ENCODE measurements around the gene SSR4. TPM values are rescaled to one million over a fixed set of nuclear protein-coding genes. Genes with fewer than 3 reads are reported as not detected.

Gene SSR4
- total and polyA plus RNA-seq, 10 of the 15 experiments (the other 5 are each of a cell fraction or from before 2014, with no cell fraction given), result 151 to 521 (median 310) TPM

- intact Hi-C loops (cut with micrococcal nuclease; ENCODE audit: unreplicated experiment), result no loop called here
- FAIRE-seq (no peak), ATAC-seq (no peak), DNase-seq (ENCODE audit: low read depth, low spot score) (no peak)
- no peaks in the 10 kb centered on the region for H3K36me3 ChIP-seq (ENCODE audit: control insufficient read depth in 2 of 2, insufficient read depth in 2 of 2, low read length in 1 of 2)
- 80% methylated on average over 56 of the region's 56 CpGs for WGBS (ENCODE audit: insufficient coverage, insufficient replicate concordance, low lambda C conversion rate, missing lambda C conversion rate)
- H3K9ac ChIP-seq (ENCODE audit: control insufficient read depth, insufficient read depth, low read length), result no peak overlapping the region
- H3K79me2 ChIP-seq (ENCODE audit: control insufficient read depth, insufficient read depth, low read length), result no peaks in the 10 kb centered on the region
- no peaks in the 10 kb centered on the region for H3K4me1 ChIP-seq (ENCODE audit: control insufficient read depth, insufficient read depth, low read length)
- in situ Hi-C loops (cut with MboI), result no loop called here
- H3K27me3 ChIP-seq (replicated peaks in 1 of 2; ENCODE audit: control insufficient read depth in 2 of 2, insufficient read depth in 2 of 2, low read length in 1 of 2), result no peaks in the 10 kb centered on the region
- no peaks in the 10 kb centered on the region for H4K20me1 ChIP-seq (ENCODE audit: control insufficient read depth, insufficient read depth)
- H3K27ac ChIP-seq (ENCODE audit: control insufficient read depth, insufficient read depth), result no peak overlapping the region
- CTCF ChIA-PET, result interaction anchor here (1.0 kb wide), 1 partner anchor 180 kb away, joined by 4 read pairs; no protein-coding TSS in a partner anchor
- H2AFZ ChIP-seq (ENCODE audit: control insufficient read depth, low read depth, low read length), result no peak overlapping the region
- H3K4me3 ChIP-seq, result no peak overlapping the region
- SMC1A ChIA-PET (ENCODE audit: uncharacterized antibody, unreplicated experiment), result no interaction called here
- BruUV-seq (replicated peaks), result no TSS peak
- no peak overlapping the region for H3K4me2 ChIP-seq (ENCODE audit: control insufficient read depth, insufficient read depth)
- RAD21 ChIA-PET (ENCODE audit: unreplicated experiment), result no interaction called here
- H3K9me3 ChIP-seq (replicated peaks; ENCODE audit: control insufficient read depth, insufficient read depth, low read length), result no peaks in the 10 kb centered on the region; the same call in 2 of the 3 replicates
- no peak for TF ChIP-seq POLR2A (IDR thresholded peaks at IDR 0.05; ENCODE audit: low read depth, low read length)
- no peak for TF ChIP-seq RUNX3 (IDR thresholded peaks at IDR 0.05; ENCODE audit: low read length)
- no peak for TF ChIP-seq RB1 (IDR thresholded peaks at IDR 0.05; ENCODE audit: borderline replicate concordance)
- TF ChIP-seq SREBF1 (IDR thresholded peaks at IDR 0.05; ENCODE audit: low read length), result no peak
- TF ChIP-seq BHLHE40 (IDR thresholded peaks at IDR 0.05; ENCODE audit: borderline replicate concordance in 1 of 2, low read depth in 2 of 2, low read length in 1 of 2), result no peak
- TF ChIP-seq ZNF24 (IDR thresholded peaks at IDR 0.05), result no peak
- no peak for TF ChIP-seq BMI1 (IDR thresholded peaks at IDR 0.05; ENCODE audit: borderline replicate concordance)
- no peak for TF ChIP-seq CBX3 (IDR thresholded peaks at IDR 0.05; ENCODE audit: borderline replicate concordance, low read depth)
- no peak for TF ChIP-seq PAX5 (IDR thresholded peaks at IDR 0.05; ENCODE audit: borderline replicate concordance, low read depth, low read length)
- no peak for TF ChIP-seq SPI1 (IDR thresholded peaks at IDR 0.05; ENCODE audit: borderline replicate concordance, insufficient read depth, low read depth, low read length)
- no peak for TF ChIP-seq RBBP5 (conservative IDR thresholded peaks at IDR 0.05)
- no peak for TF ChIP-seq CREM (IDR thresholded peaks at IDR 0.05; ENCODE audit: low read depth)
- TF ChIP-seq IKZF1 (conservative IDR thresholded peaks at IDR 0.05), result no peak
- TF ChIP-seq ATF3 (IDR thresholded peaks at IDR 0.05; ENCODE audit: borderline replicate concordance, extremely low read depth, low read depth, low read length), result no peak
- TF ChIP-seq, protein P1, sequence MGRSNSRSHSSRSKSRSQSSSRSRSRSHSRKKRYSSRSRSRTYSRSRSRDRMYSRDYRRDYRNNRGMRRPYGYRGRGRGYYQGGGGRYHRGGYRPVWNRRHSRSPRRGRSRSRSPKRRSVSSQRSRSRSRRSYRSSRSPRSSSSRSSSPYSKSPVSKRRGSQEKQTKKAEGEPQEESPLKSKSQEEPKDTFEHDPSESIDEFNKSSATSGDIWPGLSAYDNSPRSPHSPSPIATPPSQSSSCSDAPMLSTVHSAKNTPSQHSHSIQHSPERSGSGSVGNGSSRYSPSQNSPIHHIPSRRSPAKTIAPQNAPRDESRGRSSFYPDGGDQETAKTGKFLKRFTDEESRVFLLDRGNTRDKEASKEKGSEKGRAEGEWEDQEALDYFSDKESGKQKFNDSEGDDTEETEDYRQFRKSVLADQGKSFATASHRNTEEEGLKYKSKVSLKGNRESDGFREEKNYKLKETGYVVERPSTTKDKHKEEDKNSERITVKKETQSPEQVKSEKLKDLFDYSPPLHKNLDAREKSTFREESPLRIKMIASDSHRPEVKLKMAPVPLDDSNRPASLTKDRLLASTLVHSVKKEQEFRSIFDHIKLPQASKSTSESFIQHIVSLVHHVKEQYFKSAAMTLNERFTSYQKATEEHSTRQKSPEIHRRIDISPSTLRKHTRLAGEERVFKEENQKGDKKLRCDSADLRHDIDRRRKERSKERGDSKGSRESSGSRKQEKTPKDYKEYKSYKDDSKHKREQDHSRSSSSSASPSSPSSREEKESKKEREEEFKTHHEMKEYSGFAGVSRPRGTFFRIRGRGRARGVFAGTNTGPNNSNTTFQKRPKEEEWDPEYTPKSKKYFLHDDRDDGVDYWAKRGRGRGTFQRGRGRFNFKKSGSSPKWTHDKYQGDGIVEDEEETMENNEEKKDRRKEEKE (IDR thresholded peaks at IDR 0.05), result no peak
- TF ChIP-seq TBL1XR1 (IDR thresholded peaks at IDR 0.05; ENCODE audit: low read depth, low read length), result no peak
- TF ChIP-seq ZNF687 (IDR thresholded peaks at IDR 0.05), result no peak
- POLR2A ChIA-PET, result no interaction called here
Measured at GRCh38 chrX:153766871-153767673, 27.4 kb upstream of the SSR4 start.

Measured in GM12878 (cell line).